GM21786 (cell line): Measurements from ENCODE around the gene DPYD.
A peak's percentile ranks its signal among the peaks of the same experiment; 100 is the strongest.

ENCODE experiments used
- ATAC-seq: cut with Tn5 transposase; IDR thresholded peaks from one replicate; pipeline ENCODE4 v1.9.1; 2021; ENCODE audit not compliant: unreplicated experiment

The DPYD gene

DNA sequence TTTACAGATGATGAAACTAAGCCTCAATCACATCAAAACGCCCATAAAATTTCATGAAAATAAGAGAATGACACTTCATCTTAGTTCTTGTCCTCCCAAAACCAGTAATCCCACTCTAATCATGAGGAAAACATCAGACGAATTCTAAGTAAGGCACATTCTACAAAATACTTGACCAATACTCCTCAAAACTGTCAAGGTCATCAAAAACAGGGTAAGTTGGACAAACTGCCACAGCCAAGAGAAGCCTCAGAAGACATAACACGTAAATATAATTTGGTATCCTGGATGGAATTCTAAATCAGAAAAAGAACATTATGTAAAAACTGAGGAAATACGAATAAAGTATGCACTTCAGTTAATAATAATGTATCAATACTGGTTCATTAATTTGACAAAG lies 128.2 kb downstream of the DPYD start:
- ATAC-seq = no peak

DNA sequence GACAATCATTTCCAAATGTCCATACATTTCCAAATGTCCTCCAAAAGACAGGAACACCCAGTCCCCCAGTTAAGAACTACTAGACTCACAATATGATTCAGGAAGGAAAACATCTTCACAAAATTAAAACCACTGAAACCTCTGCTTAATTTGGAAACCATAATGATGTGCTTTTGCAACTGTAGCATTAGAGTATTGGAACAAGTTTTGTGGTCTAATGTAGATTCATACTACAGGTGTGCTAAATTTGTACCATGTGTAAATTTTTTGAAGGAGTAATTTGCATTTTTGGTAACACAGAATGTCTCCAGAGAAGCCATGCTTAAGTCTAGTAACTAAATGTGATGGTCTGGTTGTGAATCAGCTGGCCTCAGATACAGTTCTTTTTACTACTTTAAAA lies 129.6 kb downstream of the DPYD start:
- peak; percentile 71 for ATAC-seq

DNA sequence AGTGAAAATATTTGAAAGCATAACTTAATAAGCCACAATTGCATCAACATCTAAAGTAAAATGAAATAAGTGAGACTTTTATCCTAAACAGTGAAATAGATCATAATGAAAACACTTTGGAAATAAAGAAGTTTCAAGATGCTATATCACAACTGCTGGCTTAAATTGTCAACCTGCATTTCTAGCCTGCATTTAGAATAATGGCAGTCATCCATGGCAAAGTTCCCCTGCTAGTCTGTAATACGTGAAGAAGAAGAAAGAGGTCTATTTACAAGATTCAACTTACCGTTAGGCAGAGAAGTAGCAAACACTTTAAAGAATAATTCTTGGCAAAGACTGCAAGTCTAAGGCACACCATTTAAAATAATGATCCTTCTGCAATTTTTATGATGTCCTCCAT lies 133.6 kb downstream of the DPYD start:
- no peak for ATAC-seq

DNA sequence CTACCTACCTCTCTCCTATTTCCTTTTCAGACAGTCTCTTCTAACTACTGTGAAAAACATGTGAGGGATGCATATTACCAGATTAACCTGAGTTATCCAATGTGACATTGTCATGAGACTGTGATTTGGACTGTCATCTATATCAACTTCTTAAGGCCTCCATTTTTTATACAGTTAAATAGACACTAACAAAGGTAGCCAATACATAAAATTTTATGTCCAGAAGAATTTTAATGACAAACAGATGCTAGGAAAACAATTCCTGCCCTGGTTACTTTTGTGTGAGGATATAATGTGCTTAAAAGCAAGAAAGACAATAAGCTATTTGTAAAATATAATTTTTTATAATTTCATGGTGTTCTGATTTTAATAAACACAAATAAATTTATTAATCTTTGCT lies 136.2 kb downstream of the DPYD start:
- ATAC-seq = no peak

DNA sequence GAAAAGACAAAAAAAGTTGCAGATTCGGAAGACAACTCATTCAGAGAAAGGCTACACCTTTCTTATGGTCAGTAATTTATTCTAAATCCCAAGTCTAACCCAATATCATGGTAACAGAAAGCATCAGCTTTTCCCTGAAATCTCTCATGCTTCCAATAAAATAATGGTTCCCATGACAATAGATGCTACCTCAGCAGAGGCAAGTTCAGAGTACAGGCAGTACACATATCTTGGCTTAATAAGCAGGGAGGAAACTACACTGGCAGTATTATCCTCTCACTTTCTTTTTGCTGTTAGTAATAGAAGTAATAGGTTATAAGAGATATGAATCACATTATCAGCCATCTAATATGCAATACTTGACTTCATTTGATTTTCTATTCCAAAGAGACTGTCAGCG lies 137.1 kb downstream of the DPYD start:
- ATAC-seq = no peak

DNA sequence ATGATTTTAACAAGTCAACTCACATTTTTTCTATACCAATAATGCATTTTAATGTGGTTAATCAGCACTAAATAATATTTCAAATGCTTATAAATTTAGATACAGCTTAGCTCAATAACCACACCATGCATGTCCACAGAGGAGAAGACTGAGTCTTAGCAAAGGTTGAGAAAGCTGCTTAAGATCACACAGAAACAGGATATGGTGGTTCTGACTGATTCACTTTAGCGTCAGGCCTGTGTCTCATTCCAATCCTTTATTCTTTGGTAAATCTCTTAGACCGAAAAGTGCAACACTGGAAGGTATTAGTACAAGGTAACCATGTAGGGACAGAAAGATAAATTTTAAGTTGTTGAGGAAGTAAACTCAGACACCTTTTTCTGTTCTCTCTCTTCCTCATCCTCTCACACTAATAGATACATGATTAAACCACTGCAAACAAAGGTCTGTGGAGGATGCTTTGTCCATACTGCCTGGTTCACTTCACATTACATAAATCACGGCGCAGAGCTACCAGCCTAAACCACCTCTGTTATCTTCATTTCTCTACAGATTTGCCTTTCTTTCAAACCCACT lies 139.0 kb downstream of the DPYD start:
- ATAC-seq = no peak

DNA sequence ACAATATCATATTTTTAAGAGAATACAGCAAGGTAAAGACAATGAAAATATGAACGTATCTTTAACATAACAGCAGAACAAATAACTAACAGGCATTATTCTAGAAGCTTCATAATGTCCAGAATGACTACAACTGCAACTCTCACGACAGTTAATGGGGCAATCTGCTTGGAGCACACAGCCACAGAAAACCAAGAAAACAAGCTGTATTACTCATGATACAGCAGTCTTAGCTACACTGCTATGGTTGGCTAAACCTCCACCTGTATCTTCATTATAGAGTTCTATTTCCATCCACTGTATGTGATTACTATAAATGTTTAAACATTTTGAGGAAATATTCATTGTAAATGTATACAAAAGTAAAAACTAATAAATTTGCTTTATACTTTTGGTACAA lies 139.9 kb downstream of the DPYD start:
- ATAC-seq = no peak

DNA sequence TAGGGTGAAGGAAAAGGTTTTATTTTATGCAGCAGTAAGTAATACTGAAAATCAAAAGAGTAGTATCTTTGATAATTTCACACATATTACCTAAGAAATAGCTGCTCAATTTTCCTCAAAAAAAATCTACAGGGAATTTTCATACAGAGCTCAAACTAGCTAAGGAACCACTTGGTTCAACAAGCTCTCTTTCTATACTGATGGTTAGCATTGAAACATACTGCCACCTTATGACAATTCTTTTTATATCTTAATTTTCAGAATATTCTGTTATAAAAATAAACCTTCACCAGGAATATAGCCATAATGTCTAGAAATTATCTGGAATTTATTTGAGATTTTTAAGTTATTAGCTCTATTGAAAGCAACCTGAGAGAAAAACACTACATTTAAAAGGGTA lies 142.1 kb downstream of the DPYD start:
- no peak for ATAC-seq

DNA sequence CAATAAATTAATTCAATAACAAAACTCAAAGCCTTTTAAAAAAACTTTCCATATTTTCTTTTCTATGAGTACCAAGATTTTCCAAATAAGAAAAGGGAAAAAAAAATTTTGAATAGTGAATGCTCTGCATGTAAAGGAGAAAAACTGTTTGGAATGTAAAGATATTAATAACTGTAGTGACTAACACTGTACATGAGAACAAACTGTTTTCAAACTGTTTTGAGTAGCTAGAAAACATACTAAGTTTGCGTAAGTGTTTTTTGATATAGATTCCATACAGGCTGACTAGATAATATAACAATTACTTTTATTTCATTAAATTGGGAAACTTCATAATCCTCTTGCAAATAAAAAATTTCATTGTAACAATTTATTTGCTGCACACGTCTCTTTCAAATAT lies 150.5 kb downstream of the DPYD start:
- ATAC-seq = no peak

DNA sequence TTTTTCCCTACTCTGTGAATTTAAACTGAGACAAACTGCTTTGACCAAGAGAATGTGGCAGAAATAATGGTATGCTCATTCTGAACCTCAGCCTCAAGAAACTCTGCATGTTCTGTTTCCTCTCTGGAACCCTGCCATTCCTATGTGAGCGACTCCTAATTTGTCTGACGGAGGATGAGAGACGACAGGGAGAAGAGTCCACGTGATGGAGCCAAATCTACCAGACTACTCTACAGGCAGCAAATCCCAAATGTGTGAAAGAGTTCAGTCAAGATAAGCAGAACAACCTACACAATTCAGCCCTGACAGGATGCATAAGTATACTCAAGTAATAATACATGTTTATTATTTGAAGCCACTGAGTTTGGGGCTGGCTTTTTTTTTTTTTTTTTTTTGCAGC lies 153.5 kb downstream of the DPYD start:
- no peak for ATAC-seq

DNA sequence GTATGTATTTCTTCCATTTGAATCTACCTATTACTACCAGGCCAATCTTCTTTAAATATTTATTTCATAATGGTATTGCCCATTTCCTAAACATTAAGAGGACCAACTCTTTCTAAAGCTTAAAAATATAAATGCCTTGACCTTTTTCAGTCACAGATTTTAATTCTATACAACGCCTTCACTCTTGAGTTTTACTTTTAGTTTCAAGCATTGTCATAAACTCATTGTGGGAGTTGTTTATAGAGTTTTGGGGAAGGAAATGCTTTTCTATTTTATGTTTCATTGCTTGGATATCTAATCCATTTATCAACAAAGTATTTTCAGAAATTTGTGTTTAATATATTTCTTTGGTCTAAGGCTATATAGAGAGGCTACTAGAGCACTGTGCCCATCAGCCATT lies 155.8 kb downstream of the DPYD start:
- ATAC-seq = no peak

DNA sequence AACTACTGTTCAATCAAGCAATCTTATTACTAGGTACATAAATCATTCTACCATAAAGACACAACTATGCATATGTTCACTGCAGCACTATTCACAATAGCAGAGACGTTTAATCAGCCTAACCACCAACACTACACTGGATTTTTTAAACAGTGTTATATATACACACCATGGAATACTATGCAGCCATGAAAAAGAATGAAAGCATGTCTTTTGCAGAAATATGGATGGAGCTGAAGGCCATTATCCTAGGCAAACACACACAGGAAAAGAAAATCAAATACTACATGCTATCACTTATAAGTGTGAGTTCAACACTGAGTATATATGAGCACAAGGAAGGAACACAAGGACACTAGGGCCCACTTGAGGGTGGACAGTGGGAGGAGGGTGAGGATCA lies 159.2 kb downstream of the DPYD start:
- ATAC-seq = no peak

DNA sequence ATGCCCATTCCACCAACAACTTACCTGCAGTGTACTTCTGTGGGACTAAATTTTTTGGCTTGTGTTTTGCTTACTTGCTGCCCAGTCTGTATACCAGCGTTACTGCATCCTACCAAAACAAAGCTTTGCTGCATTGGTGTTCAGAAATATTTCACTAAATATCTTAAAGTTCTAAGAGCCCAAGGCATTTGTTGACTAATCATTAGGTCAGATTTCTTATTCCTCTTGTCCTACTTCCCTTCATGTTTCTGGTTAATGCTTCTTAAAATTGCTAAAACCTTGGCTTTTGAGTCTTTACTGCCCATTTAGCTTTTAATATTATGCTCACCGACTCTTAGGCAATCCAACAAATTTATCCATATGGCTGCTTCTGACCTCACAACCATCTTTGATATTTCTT lies 161.8 kb downstream of the DPYD start:
- no peak for ATAC-seq

DNA sequence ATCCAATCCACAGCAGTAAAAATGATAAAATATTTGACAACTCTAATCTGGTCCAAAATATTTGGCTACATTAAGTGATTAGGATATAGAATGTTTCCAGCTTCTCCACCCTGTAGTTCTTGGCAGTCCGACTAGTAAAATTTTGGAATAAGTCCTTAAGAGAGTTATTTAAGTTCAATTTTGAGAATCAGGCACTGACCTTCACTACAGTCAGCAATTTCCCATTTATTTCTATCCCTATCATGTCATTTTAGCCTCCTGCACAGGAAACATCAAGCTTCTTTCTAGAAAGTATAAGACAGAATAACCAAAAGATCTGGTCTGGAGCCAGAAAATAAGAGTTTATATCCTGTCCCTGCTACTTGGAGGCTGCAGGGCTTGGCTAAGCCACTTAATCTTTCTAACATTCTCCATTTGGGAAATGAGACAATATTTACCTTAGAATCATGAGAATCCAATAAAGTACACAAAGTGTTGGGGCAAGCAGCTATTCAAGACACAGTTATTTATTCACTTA lies 162.2 kb downstream of the DPYD start:
- no peak for ATAC-seq

DNA sequence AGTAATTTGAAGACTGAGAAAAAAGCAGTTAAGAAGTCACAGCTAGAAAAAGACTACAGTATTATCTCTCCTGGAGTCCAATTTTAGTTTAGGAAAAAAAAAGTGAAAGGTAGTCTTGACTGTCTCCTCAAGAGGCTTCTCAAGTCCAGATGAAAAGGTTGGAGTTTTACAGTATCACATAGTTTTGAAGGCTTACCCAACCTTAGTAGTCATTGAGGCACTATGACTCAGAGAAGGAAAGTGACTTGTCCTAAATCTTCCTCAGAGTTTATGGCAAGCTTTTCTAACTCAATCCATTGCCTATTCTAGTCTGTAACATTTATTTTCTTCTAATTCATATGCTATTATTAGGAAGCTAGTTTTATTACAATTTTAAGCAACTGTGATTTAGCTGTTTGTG lies 174.9 kb downstream of the DPYD start:
- ATAC-seq = no peak

DNA sequence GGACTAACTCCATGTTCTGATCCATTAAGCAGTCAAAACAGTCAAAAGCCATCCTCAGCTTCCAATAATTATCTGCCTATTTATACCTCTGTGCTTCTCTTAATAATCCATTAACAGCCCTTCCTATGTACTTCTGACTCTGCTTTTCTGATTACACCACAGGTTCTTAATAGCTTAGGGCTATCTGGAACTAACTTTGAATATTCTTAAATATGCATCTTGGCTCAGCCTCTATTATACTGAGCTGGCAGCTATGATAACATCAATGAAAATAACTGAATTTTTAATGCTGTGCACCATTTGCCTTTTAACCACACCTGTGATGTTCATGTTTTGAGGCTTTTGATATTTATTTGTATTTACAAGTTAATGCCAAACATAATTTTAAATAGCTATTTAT lies 175.9 kb downstream of the DPYD start:
- no peak for ATAC-seq

DNA sequence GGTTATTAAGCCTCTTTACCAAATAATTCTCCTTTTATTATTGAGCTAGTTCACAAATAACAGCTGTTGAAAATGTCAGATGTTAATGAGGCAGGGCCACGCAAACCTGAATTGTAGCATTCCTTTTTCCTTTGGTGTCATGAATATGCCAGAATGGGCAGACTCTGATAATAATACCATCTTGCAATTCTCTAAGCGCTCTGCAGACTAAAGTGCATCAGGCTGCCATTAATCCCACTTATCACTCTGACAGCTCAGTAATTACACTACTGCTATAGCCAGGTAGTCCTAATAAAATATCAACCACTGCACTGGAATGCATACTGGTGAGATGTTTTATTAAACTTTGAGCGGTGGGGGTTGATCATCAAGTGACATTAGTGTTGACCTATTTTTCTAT lies 177.7 kb downstream of the DPYD start:
- ATAC-seq = no peak

DNA sequence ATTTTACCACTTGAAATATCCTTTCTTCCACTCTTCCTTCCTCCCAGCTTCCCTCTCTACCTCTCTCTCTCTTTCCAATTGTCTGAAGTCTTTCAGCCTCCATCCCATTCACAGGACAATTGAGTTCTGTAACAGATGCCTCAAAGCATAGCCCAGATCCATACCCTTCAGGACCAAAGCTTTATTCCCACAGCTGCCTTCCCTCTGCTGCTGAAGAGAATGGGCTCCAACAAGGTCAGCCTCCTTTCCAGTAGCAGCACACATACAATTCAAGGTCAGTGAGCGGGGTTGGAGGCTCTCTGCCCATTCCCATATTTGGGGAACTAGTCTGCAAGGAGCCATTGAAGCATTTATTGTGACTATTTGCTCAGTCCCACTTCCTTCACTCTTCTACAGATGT lies 179.9 kb downstream of the DPYD start:
- ATAC-seq = no peak

DNA sequence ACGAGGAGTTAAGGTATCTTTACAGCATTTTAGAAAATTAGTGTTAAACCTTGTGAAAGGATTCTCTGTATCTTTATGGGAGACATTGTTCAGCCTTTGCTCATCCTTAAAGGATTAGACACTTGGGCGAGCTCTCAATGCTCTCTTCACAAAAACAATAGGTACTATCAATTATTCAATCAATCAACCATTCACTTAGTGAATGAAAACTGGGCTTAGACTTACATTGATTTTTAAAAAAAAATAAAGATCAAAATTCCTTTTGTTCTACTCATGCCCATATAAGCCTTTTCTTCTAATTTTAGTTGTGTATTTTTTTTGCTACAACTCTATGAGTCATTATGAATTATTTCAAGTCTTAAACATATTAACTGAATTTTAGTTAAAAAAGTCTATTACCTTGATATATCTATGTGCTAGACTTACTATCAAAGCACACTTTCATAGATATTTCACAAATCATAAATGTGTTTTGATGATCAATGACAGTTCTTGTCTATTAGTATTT lies 181.2 kb downstream of the DPYD start:
- ATAC-seq = no peak

DNA sequence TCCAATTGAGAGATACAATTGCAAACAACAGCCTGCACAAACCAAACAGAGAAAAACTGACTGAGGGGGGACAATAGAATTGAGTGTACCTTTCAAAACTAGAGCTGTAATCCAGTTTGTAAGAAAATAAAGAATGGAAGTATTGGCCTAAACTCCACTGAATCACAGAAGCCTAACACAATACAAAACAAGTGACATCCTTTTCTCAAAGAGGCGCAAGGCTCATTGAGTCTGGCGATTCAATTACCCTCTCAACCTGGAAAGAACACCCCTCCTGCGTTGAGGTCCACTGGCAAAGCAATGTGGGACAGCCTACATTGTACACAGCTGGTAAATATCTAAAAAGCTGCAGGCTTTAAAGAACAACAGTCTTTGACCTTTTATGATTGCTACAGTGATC lies 182.6 kb downstream of the DPYD start:
- ATAC-seq = no peak

DNA sequence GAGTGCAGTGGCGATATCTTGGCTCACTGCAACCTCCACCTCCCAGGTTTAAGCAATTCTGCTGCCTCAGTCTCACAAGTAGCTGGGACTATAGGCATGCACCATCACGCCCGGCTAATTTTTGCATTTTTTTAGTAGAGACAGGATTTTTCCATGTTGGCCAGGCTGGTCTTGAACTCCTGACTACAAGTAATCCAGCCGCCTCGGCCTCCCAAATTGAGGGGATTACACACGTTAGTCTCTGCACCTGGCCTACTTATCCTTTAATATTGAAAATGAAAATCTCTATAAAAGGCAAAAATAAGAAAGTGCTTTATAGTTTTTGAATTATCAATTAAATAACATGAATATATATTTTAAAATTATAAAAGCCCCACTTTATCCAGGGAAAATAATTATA lies 190.6 kb downstream of the DPYD start:
- ATAC-seq = no peak

DNA sequence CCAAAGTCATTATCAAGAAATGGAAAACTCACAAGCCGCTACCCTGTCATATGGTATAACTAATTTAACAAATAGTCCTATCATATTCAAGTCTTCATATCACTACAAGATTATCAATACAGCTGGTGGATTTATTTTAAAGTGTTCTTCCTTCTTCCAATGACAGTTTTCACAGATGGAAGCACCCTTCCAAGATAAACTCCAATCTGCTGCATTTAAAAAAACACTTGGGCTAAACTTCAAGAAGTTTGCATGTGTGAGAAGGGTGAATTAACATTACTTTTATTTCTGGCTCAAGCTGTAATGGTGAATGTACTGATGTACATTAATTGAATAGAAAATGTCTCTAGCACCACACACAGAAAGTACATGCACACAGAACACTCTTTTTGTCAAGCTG lies 192.4 kb downstream of the DPYD start:
- no peak for ATAC-seq

DNA sequence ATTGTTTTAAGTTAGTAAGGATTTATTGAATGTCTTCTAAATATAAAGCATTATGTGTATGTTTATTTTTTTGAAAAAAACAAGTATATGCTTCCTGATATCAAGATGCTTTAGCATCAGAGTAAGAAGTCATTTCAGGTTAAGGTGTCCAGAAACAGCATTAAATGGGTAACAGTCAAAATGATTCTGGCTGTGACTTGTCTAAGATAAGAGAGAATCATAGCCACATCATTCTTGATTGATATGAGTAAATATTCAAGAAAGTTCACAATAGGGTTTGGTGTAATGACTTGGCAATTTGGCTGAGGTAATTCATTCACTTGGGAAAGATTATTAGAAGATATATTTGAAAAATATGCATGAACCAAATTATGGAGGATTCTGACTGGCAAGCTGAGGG lies 193.8 kb downstream of the DPYD start:
- ATAC-seq = no peak
